Adipocyte (in vitro differentiated cells): Measurements from ENCODE around the gene PIP5KL1.

ENCODE experiments used
- DNase-seq: peaks from one replicate; pipeline ENCODE4 v3.0.0-alpha.2; 2015; ENCODE audit warnings: low read depth
- H3K27me3 ChIP-seq: replicated peaks from 2 replicates; pipeline ENCODE4 v1.7.0; 2013; ENCODE audit warnings: mild to moderate bottlenecking, low read length, moderate library complexity; ENCODE audit not compliant: control insufficient read depth, insufficient read depth
- H3K36me3 ChIP-seq: 2 replicates; pipeline ENCODE4 v1.7.0; 2013; ENCODE audit warnings: low read length, mild to moderate bottlenecking, moderate library complexity; ENCODE audit not compliant: control insufficient read depth, insufficient read depth, severe bottlenecking
- H3K4me1 ChIP-seq: 2 replicates; pipeline ENCODE4 v1.7.0; 2013; ENCODE audit warnings: mild to moderate bottlenecking, low read length, moderate library complexity; ENCODE audit not compliant: control insufficient read depth, insufficient read depth
- H3K4me3 ChIP-seq: 2 replicates; pipeline ENCODE4 v1.7.0; 2013; ENCODE audit warnings: mild to moderate bottlenecking, low read length, moderate library complexity
- H3K9ac ChIP-seq: 2 replicates; pipeline ENCODE4 v1.7.0; 2013; ENCODE audit warnings: mild to moderate bottlenecking, low read length, moderate library complexity
- H3K9me3 ChIP-seq: 2 replicates; pipeline ENCODE4 v1.7.0; 2013; ENCODE audit warnings: mild to moderate bottlenecking, low read length, moderate library complexity; ENCODE audit not compliant: control insufficient read depth

The PIP5KL1 gene

GRCh38 chr9:127878001-127878651, 52.5 kb downstream of the PIP5KL1 start:
- DNase-seq: no peak
- Histone ChIP-seq H3K36me3 (peaks cover 3% of the 10 kb centered on the region), H3K9ac (peak overlapping the region; percentile 93), H3K4me1 (peaks cover 48% of the 10 kb centered on the region), H3K4me3 (peak overlapping the region; percentile 85), H3K9me3 (no peaks in the 10 kb centered on the region), H3K27me3 (no peaks in the 10 kb centered on the region)

DNA sequence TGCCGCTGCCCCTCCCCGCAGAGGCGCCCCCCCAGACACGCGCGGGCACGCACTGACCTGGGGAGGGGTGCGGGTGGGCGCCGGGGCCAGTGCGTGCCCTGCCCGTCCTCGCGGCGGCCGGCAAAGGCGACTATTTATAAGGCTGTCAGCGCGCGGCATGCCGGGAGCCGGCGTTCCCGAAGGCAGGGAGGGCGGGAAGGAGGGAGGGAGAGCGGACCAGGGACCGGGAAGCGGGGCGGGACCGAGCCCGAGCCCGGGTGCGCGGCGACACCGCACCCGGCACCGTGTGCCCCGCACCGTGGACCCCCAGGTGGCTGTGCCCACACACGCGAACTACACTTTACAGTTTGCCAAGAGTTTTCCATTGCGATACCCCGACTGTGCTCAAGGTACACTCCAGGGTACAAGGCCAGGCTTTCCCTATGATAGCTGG, 53.0 kb downstream of the PIP5KL1 start, which contains the start of gene AK1:
Gene AK1, minus strand, starts transcription at position 110 of the 433 bp plus-strand sequence. CDS start 3,058 bp downstream, outside the sequence.
- H3K9ac ChIP-seq: peak within 1 kb of the TSS; percentile 93
- no peaks in the 10 kb centered on the region for H3K27me3 ChIP-seq
- no peaks in the 10 kb centered on the region for H3K9me3 ChIP-seq
- peaks cover 48% of the 10 kb centered on the region for H3K4me1 ChIP-seq
- H3K36me3 ChIP-seq: peaks cover 5% of the 10 kb centered on the region
- H3K4me3 ChIP-seq: peak within 1 kb of the TSS; percentile 85
- peak; percentile 89 for DNase-seq

- Histone ChIP-seq H3K36me3 (peaks cover 12% of the 10 kb centered on the region), H3K9ac (peak overlapping the region; percentile 93), H3K27me3 (no peaks in the 10 kb centered on the region), H3K4me3 (peak overlapping the region; percentile 85), H3K9me3 (no peaks in the 10 kb centered on the region), H3K4me1 (peaks cover 48% of the 10 kb centered on the region)
- no peak for DNase-seq
Measured at GRCh38 chr9:127876764-127877562, 53.6 kb downstream of the PIP5KL1 start.

GRCh38 chr9:127876026-127876763, 54.4 kb downstream of the PIP5KL1 start:
- Histone ChIP-seq H3K27me3 (no peaks in the 10 kb centered on the region), H3K36me3 (peaks cover 19% of the 10 kb centered on the region), H3K4me3 (peak overlapping the region; percentile 85), H3K9me3 (no peaks in the 10 kb centered on the region), H3K4me1 (peaks cover 48% of the 10 kb centered on the region), H3K9ac (peak overlapping the region; percentile 93)
- no peak for DNase-seq

DNA sequence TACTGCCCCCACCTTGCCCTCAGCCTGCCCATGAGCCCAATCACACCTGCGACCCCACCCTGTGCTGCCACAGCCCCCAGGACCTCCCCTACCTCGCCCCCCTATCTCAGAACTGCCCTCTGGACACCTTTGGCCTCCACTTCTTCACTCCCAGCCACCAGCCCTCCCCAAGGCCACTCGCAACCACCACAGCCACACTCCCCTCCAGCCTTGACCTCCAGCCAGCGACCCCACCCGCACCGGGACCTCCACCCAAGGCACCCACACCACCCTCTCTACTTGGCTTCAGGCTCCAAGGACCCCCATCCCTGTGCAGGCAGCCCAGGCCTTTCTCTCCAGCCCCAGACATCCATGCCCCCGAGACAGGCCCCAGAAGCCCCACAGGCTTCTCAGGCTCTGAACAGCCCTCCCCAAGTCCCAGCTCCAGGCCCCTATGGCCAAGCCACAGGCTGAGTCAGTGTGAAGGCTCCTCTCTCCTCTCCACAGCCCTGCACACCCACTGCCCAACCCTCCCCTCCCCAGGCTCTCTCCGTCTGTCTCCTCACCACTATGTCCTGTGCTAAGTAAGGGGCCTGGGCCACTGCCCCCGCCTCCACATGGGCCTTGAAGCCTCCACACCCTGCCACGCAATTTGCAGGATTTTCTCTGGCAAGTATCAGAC, 55.1 kb downstream of the PIP5KL1 start:
- Histone ChIP-seq H3K9me3 (no peaks in the 10 kb centered on the region), H3K4me3 (peak overlapping the region; percentile 54), H3K27me3 (no peaks in the 10 kb centered on the region), H3K9ac (peak overlapping the region; percentile 77), H3K4me1 (peaks cover 48% of the 10 kb centered on the region), H3K36me3 (peaks cover 27% of the 10 kb centered on the region)
- DNase-seq: peak; percentile 76

DNA sequence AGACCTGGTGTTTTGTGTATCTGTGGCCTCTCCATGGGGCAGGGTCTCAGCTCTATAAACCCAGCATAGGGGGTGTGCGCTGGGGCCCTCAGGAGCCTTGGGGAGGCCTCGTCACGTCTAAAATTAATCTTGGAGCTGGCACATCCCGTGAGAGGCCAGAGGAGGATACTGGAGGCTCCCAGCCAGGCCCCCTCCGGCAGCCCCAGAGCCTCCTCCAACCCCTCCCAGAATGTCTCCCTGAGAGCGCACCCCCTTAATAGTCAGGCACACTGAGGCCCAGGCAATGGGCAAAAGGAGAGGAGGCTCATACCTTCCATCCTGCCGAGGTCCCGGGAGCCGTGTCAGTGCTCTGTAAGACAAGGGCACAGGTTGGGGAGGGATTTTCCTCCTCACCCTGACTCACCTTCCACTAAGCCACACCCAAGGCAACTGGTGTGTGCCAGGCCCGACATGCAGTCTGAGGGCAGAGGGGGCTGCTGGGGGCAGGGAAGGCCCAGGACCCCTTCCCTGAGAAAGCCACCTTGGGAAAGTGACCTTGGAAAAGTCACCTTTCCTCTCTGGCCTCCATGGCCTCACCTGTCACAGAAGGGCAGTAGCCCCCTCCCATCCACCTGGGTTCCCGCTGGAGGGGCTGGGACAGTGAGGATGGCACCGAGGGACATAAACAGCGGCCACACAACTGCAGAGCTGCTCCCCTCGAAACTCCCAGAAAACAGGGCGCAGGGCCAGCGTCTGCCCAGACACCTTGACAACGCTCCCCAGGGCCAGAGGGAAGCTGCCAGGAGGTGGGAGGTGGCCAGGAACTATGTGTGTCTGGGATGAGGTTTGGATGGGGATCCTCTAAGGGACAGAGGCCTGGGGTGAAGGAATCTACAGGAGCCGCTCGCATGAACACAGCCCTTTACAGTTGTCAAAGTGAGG, 56.0 kb downstream of the PIP5KL1 start:
- Histone ChIP-seq H3K4me1 (peaks cover 51% of the 10 kb centered on the region), H3K9ac (peak overlapping the region; percentile 77)
- no peak for DNase-seq

GRCh38 chr9:127873886-127874285, 56.7 kb downstream of the PIP5KL1 start:
- Histone ChIP-seq H3K4me3 (peak overlapping the region; percentile 54), H3K9ac (peak overlapping the region; percentile 77), H3K27me3 (no peaks in the 10 kb centered on the region), H3K36me3 (peaks cover 38% of the 10 kb centered on the region), H3K4me1 (peaks cover 51% of the 10 kb centered on the region), H3K9me3 (no peaks in the 10 kb centered on the region)
- DNase-seq: peak; percentile 23

More for the DNA sequence above, 56.0 kb downstream of the PIP5KL1 start:
- Histone ChIP-seq H3K9me3 (no peaks in the 10 kb centered on the region), H3K27me3 (no peaks in the 10 kb centered on the region), H3K4me3 (peak overlapping the region; percentile 54), H3K36me3 (peaks cover 31% of the 10 kb centered on the region)

GRCh38 chr9:127873223-127873691, 57.3 kb downstream of the PIP5KL1 start:
- no peak for DNase-seq
- H3K4me1 ChIP-seq: peaks cover 48% of the 10 kb centered on the region
- H3K9ac ChIP-seq: peak overlapping the region; percentile 77
- H3K36me3 ChIP-seq: peaks cover 43% of the 10 kb centered on the region
- H3K4me3 ChIP-seq: no peak overlapping the region
- H3K27me3 ChIP-seq: no peaks in the 10 kb centered on the region
- no peaks in the 10 kb centered on the region for H3K9me3 ChIP-seq

DNA sequence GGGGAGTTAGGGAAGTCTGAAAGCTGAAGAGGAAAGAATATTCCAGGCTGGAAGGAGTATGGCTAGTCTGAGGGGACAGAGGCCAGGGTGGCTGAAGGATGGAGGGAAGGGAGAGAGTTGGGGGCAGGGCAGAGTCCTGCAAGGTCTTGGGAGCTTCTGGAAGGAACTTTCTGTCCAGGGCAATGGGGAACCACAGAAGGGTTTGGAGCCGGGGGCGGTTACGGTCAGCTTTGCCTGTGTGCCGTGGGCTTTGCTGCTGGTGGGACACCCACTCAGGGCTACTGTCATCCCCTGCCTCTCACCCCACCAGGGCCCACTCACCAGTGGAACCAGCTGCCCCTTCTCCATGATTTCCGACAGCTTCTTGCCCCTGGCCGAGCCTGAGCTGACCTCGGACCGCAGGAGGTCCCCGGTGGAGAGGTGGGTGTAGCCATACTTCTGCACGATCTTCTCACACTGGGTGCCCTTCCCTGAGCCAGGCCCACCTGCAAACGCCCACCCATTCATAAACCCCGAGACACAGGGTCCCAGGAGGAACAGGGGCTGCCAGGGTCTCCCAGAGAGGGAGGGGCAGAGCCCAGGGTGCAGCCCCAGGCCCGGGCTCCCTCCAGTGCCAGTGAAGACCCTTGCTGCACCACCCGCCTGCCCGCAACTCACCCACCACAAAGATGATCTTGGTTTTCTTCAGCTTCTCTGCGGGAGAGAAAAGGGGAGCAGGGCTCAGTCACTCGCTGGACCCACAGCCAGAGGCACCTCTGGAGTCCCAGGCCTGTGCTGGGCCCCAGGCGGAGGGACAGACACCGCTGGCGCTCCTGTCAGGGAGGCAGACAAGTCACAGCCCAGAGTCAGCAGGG, 58.0 kb downstream of the PIP5KL1 start:
- Histone ChIP-seq H3K4me3 (no peak overlapping the region), H3K9ac (no peak overlapping the region), H3K4me1 (peaks cover 42% of the 10 kb centered on the region), H3K27me3 (no peaks in the 10 kb centered on the region), H3K36me3 (peaks cover 49% of the 10 kb centered on the region), H3K9me3 (no peaks in the 10 kb centered on the region)
- DNase-seq: no peak
